GM19238 (cell line): ENCODE results near the gene MMP2.

Experiments used
- DNase-seq: peaks from one replicate; pipeline ENCODE4 v3.0.0; 2011; ENCODE audit warnings: low spot score; ENCODE audit not compliant: insufficient read length

The MMP2 gene

DNA sequence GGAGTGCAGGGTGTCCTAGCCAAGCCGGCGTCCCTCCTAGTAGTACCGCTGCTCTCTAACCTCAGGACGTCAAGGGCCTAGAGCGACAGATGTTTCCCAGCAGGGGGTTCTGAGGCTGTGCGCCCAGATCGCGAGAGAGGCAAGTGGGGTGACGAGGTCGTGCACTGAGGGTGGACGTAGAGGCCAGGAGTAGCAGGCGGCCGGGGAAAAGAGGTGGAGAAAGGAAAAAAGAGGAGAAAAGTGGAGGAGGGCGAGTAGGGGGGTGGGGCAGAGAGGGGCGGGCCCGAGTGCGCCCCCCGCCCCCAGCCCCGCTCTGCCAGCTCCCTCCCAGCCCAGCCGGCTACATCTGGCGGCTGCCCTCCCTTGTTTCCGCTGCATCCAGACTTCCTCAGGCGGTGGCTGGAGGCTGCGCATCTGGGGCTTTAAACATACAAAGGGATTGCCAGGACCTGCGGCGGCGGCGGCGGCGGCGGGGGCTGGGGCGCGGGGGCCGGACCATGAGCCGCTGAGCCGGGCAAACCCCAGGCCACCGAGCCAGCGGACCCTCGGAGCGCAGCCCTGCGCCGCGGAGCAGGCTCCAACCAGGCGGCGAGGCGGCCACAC, at the start of gene MMP2:
Gene MMP2 (plus strand): TSS at position 372 of the 603 bp plus-strand sequence. CDS start 282 bp downstream, outside the sequence.
- no peak for DNase-seq

- DNase-seq: no peak
These were observed 46.0 kb upstream of the MMP2 start for GRCh38 chr16:55433030-55433429.

GRCh38 chr16:55433535-55433934, 45.5 kb upstream of the MMP2 start:
- no peak for DNase-seq

DNA sequence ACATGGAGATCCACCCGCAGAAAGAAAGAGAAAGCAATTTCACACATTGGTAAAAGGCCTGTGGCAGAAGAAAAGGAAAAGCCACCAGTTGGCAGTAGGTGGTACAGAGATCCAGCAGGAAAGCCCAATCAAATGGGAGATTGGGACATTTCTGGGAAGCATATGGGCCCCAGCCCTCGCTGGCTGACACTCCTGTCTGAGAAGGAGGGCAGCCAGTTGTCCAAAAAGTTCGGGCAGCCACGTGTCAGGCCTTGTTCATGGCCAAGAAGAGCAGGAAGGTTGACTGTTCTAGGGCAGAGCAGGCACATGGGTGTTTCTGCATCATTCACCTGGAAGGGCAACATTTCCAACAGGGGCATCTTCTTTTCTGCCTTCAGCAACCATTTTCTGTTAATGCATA, 45.0 kb upstream of the MMP2 start:
- no peak for DNase-seq

- no peak for DNase-seq
These were observed 43.6 kb upstream of the MMP2 start for GRCh38 chr16:55435387-55435786.

GRCh38 chr16:55436587-55436986, 42.4 kb upstream of the MMP2 start:
- no peak for DNase-seq

- no peak for DNase-seq
These were observed 41.4 kb upstream of the MMP2 start for GRCh38 chr16:55437625-55438024.

DNA sequence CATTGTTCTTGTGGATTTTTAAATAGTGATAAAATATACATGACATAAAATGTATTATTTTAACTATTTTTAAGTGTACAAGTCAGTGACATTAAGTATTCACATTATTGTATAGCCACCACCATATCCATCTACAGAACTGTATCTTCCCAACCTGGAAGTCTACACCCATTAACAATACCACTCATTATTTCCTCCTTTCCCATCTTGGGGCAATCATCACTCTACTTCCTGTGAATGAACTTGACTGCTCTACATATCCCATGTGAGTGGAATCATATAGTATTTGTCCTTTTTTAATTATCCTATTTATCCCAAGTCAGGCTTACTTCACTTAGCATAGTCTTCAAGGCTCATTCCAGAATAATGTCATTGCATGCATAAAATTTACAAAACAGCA, 40.7 kb upstream of the MMP2 start:
- DNase-seq: no peak

- DNase-seq: no peak
These were observed 39.8 kb upstream of the MMP2 start for GRCh38 chr16:55439101-55439690.

GRCh38 chr16:55443434-55444346, 35.3 kb upstream of the MMP2 start:
- DNase-seq: no peak

- no peak for DNase-seq
These were observed 34.1 kb upstream of the MMP2 start for GRCh38 chr16:55444754-55445485.

GRCh38 chr16:55447231-55447630, 31.8 kb upstream of the MMP2 start:
- no peak for DNase-seq

- no peak for DNase-seq
These were observed 26.0 kb upstream of the MMP2 start for GRCh38 chr16:55452996-55453395.

- no peak for DNase-seq
These were observed 25.1 kb upstream of the MMP2 start for GRCh38 chr16:55453909-55454308.

DNA sequence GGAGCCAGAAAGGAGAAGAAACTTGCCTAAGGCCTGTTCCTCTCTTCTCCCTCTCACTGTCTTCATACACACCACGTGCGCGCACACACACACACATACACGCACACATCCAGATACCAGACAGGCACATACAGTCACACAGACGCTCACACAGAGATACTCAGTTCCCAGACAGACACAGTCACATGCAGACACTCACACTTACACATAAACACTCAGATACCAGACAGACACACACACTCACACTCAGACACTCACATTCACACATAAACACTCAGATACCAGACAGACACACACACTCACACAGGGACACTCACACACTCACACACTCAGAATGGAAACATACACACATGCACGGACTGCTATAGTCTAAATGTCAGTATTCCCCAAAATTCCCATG, 24.1 kb upstream of the MMP2 start:
- DNase-seq: no peak

DNA sequence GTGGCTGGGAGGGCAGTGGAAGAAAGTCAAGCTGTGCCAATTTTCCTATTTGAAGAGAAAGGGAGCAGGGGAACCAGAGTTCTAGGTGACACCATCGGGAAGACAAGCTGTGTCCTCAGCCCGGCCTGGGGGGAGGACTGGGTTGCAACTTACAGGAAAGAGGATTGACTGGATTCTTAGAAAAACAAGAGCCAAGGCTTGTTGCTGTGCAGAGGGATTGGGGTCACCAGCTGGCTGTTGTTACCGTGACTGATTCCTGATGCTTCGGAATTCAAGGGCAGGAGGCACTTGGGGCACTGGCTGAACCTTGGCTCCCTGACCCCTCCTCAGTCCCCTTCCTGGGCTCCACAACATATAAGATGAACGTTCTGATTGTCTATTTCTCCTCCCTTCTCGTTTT, 16.8 kb upstream of the MMP2 start:
- DNase-seq: no peak

DNA sequence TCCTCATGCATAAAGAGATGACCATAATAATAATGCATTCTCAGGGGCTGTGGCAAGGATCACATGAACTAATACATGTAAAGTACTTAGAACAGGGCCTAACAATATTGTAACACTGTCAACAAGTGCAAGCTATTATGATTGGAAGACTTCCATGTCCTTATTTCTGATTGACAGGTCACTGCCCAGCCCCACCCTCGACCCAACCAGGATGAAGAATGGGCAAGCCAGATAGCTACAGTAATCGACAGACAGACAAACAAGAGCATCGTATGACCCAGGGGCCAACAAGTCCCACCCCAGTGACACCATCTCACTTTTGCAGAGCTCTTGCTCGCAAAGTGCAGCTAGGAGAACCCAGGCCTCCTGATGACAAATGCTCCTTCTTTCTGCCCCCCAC, 14.6 kb upstream of the MMP2 start:
- no peak for DNase-seq

GRCh38 chr16:55465077-55465896, 13.7 kb upstream of the MMP2 start:
- DNase-seq: peak; percentile 73

DNA sequence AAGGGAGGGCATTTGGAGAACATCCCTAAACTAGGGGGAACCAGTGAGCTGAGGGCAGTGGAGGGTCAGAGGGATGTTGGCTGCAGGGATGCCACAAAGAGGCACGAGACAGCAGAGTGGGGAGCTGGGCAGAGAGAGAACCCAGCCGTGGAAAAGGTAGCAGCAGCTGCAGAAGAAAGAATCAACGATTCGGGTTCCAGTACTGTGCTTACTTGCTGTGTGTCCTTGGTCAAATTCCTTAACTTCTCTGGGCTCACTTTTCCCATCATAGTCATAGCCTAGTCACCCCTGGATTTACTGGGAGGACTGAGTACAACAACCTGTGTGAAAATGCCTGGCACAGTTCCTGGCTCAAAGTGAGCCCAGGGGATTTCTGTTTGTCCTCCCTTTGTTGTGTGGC, 12.8 kb upstream of the MMP2 start:
- no peak for DNase-seq

DNA sequence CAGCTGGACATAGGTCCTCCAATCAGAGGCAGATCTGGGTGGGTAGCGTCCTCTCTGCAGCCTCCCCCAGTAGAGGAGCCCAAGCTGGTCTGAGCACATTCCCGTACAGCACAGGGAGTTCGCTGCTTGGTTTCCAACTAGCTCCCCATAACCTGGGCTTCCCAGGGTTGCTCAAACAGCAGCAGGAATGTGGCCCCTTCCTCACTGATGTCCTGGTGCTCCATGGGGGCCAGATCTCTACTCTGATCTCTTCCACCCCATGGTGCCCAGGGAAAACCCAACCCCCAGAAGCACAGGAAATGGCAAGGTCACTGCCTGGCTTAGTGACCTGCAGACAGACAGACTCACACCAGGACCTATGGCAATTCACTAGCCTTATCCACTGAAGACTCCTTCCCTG, 11.1 kb upstream of the MMP2 start:
- no peak for DNase-seq
